ENCODE data around the gene CELF1.

CELF1 gene

DNA sequence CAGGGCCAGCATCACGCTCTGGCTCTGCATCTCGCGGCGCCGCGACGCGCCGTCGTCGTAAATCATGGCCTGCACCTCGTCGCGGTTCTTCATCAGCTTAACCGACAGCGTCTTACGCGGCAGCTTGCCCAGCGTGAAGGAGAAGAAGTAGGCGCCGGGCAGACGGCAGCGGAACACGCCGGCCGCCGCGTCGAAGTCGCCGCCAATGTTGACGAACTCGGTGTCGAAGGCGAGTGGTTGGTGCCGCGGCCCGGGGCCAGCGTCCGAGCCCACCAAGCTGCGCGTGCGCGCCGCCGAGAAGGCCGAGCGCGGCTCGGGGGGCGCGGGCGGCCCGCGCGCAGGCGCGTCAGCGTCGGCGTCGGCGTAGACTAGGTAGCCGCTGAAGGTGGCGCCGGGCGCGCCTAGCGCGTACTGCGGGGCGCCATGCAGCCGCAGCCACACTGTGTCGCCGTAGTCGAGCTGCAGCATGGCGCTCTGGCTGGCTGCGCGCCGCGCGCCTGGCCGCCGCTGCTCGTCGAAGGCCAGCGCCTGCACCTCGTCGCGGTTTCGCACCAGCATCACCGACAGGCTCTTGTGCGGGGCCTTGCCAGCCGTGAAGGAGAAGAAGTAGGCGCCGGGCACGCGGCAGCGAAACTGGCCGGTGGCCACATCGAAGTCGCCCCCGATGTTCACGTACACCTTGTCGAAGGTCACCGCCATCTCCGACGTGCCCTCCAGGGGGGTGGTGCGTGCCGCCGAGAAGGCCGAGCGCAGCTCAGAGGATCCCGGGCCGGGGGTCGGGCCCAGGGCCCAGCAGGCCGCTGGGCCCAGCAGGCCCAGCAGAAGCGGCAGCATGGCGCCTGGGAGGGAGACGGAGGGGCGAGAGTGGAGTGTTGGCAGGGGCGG is 37.3 kb upstream of the CELF1 start:
- Histone ChIP-seq H3K4me3 (ENCODE audit: low read depth, low read length, poor library complexity, severe bottlenecking) (no peak overlapping the region), H3K36me3 (ENCODE audit: insufficient read depth, low read length) (peaks cover 2% of the 10 kb centered on the region; the same call in 1 of the 2 replicates), H3K27ac (ENCODE audit: low read depth, low read length, poor library complexity, severe bottlenecking) (no peak overlapping the region), H3K9me3 (ENCODE audit: low read length) (no peaks in the 10 kb centered on the region), H3K79me2 (ENCODE audit: insufficient read depth, low read length) (no peaks in the 10 kb centered on the region), H2AFZ (ENCODE audit: low read length) (no peak overlapping the region), H3K9ac (ENCODE audit: low read length) (no peak overlapping the region), H3K4me1 (ENCODE audit: insufficient read depth, low read length, severe bottlenecking) (no peaks in the 10 kb centered on the region), H3K27me3 (ENCODE audit: insufficient read depth, low read length) (peaks cover 4% of the 10 kb centered on the region; the same call in 1 of the 2 replicates), H3K4me2 (ENCODE audit: low read length) (no peak overlapping the region), H4K20me1 (ENCODE audit: insufficient read depth, low read length) (no peaks in the 10 kb centered on the region), H3F3A (ENCODE audit: insufficient read depth, low read length) (no peaks in the 10 kb centered on the region), H3K9me2 (ENCODE audit: low read depth, low read length) (no peaks in the 10 kb centered on the region)
- no peak for TF ChIP-seq EZH2 (IDR thresholded peaks at IDR 0.05; ENCODE audit: borderline replicate concordance, low read length)
- TF ChIP-seq, protein P1, sequence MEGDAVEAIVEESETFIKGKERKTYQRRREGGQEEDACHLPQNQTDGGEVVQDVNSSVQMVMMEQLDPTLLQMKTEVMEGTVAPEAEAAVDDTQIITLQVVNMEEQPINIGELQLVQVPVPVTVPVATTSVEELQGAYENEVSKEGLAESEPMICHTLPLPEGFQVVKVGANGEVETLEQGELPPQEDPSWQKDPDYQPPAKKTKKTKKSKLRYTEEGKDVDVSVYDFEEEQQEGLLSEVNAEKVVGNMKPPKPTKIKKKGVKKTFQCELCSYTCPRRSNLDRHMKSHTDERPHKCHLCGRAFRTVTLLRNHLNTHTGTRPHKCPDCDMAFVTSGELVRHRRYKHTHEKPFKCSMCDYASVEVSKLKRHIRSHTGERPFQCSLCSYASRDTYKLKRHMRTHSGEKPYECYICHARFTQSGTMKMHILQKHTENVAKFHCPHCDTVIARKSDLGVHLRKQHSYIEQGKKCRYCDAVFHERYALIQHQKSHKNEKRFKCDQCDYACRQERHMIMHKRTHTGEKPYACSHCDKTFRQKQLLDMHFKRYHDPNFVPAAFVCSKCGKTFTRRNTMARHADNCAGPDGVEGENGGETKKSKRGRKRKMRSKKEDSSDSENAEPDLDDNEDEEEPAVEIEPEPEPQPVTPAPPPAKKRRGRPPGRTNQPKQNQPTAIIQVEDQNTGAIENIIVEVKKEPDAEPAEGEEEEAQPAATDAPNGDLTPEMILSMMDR (IDR thresholded peaks at IDR 0.05; ENCODE audit: low read length): no peak

DNA sequence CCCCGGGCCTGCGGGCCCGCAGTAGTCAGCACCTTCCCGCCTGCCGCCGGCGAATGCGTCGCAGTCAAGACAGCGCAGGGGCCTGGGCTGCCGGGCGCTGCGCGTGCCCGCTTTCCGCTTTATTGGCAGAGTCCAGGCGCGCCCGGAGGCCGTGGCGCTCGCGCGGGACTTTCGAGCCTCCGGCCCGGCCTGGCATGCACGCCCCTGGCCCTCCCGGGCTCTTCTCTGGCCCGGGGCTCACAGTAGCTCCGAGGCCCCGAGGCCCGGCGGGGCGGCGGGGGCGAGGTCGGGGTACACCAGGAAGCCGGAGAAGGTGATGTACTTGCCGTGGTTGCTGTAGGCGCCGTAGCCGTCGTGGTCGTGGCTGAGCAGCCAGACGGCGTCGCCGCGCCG is 36.6 kb upstream of the CELF1 start:
- H2AFZ ChIP-seq (ENCODE audit: low read length): no peak overlapping the region
- no peaks in the 10 kb centered on the region for H3K79me2 ChIP-seq (ENCODE audit: insufficient read depth, low read length)
- peaks cover 4% of the 10 kb centered on the region; the same call in 1 of the 2 replicates for H3K27me3 ChIP-seq (ENCODE audit: insufficient read depth, low read length)
- H3K9me2 ChIP-seq (ENCODE audit: low read depth, low read length): no peaks in the 10 kb centered on the region
- no peaks in the 10 kb centered on the region for H3K4me1 ChIP-seq (ENCODE audit: insufficient read depth, low read length, severe bottlenecking)
- no peaks in the 10 kb centered on the region for H3K9me3 ChIP-seq (ENCODE audit: low read length)
- peaks cover 8% of the 10 kb centered on the region for H3K36me3 ChIP-seq (ENCODE audit: insufficient read depth, low read length)
- H3K4me2 ChIP-seq (ENCODE audit: low read length): no peak overlapping the region
- H3K4me3 ChIP-seq (ENCODE audit: low read depth, low read length, poor library complexity, severe bottlenecking): no peak overlapping the region
- H4K20me1 ChIP-seq (ENCODE audit: insufficient read depth, low read length): no peaks in the 10 kb centered on the region
- no peak overlapping the region for H3K9ac ChIP-seq (ENCODE audit: low read length)
- H3K27ac ChIP-seq (ENCODE audit: low read depth, low read length, poor library complexity, severe bottlenecking): no peak overlapping the region
- H3F3A ChIP-seq (ENCODE audit: insufficient read depth, low read length): no peaks in the 10 kb centered on the region
- no peak for TF ChIP-seq EZH2 (IDR thresholded peaks at IDR 0.05; ENCODE audit: borderline replicate concordance, low read length)
- TF ChIP-seq, protein P1 (IDR thresholded peaks at IDR 0.05; ENCODE audit: low read length): no peak

DNA sequence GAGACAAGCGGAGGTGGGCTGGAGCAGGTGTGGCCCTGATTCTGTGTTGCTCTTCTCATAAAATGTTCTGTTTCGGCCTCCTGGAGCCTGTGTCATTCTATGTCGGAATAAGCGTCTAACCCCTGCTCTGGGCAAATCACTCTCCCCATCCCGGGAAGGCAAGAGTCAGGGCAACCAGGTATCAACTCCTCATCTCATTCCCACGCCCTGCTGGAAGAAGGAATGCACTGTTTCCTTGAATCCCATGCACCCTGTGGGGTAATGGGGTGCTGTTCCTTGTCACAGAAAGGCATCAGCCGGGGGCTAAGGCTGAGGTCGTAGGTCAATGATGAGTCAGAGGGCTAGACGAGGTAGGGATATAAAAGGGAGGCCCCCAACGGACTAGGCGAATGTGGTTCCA is 36.2 kb upstream of the CELF1 start:
- TF ChIP-seq, protein P1 (IDR thresholded peaks at IDR 0.05; ENCODE audit: low read length): no peak
- no peak for TF ChIP-seq EZH2 (IDR thresholded peaks at IDR 0.05; ENCODE audit: borderline replicate concordance, low read length)
- Histone ChIP-seq H3K9ac (ENCODE audit: low read length) (no peak overlapping the region), H3K4me2 (ENCODE audit: low read length) (no peak overlapping the region), H3F3A (ENCODE audit: insufficient read depth, low read length) (0 out of 2 replicates have a peak, but pooled peaks cover 1% of the 10 kb centered on the region), H3K79me2 (ENCODE audit: insufficient read depth, low read length) (no peaks in the 10 kb centered on the region), H2AFZ (ENCODE audit: low read length) (no peak overlapping the region), H3K9me3 (ENCODE audit: low read length) (no peaks in the 10 kb centered on the region), H3K27me3 (ENCODE audit: insufficient read depth, low read length) (peaks cover 4% of the 10 kb centered on the region; the same call in 1 of the 2 replicates), H4K20me1 (ENCODE audit: insufficient read depth, low read length) (no peaks in the 10 kb centered on the region), H3K36me3 (ENCODE audit: insufficient read depth, low read length) (peaks cover 13% of the 10 kb centered on the region), H3K27ac (ENCODE audit: low read depth, low read length, poor library complexity, severe bottlenecking) (no peak overlapping the region), H3K4me1 (ENCODE audit: insufficient read depth, low read length, severe bottlenecking) (no peaks in the 10 kb centered on the region), H3K9me2 (ENCODE audit: low read depth, low read length) (no peaks in the 10 kb centered on the region), H3K4me3 (ENCODE audit: low read depth, low read length, poor library complexity, severe bottlenecking) (no peak overlapping the region)
